Keratinocyte (primary cell): ENCODE data around the gene PCSK6. TPM values are rescaled to one million over a fixed set of nuclear protein-coding genes. Genes with fewer than 3 reads are reported as not detected.
A peak's percentile ranks its signal among the peaks of the same experiment; 100 is the strongest.

Experiments used
- DNase-seq: peaks from one replicate; pipeline ENCODE4 v3.0.0-alpha.2; 2011; ENCODE audit warnings: low read depth, missing footprints, low spot score
- FAIRE-seq: peaks from 2 replicates; lab custom pipeline; 2011; peaks lifted over from hg19 to GRCh38; lab: Jason Lieb, UNC
- H2AFZ ChIP-seq: 2 replicates; pipeline ENCODE4 v1.6.0; 2012; ENCODE audit warnings: low read length, control low read depth, inconsistent platforms; ENCODE audit not compliant: control insufficient read depth
- H3K27ac ChIP-seq: 2 replicates; pipeline ENCODE4 v1.5.1; 2011; ENCODE audit warnings: low read length; ENCODE audit not compliant: control insufficient read depth, insufficient read depth
- H3K27me3 ChIP-seq: 3 replicates; pipeline ENCODE4 v1.6.0; 2011; ENCODE audit warnings: low read length; ENCODE audit not compliant: control insufficient read depth, insufficient read depth; ENCODE audit errors: extremely low read depth
- H3K36me3 ChIP-seq, 2 experiments: 2 replicates in 1 of 2; 3 replicates in 1 of 2; pipeline ENCODE4 v1.5.1; 2011; ENCODE audit warnings: low read length in 2 of 2, mild to moderate bottlenecking in 1 of 2; ENCODE audit not compliant: control insufficient read depth in 2 of 2, insufficient read depth in 2 of 2; ENCODE audit errors: extremely low read depth in 1 of 2
- H3K4me1 ChIP-seq: 3 replicates; pipeline ENCODE4 v1.5.1; 2011; ENCODE audit warnings: low read length; ENCODE audit not compliant: control insufficient read depth, insufficient read depth; ENCODE audit errors: extremely low read depth
- H3K4me2 ChIP-seq: 3 replicates; pipeline ENCODE4 v1.6.0; 2011; ENCODE audit warnings: low read depth, low read length; ENCODE audit not compliant: control insufficient read depth, insufficient read depth; ENCODE audit errors: extremely low read depth
- H3K4me3 ChIP-seq, 3 experiments: fragments of 200-600 bp in 1 of 3; sonication (generic) in 1 of 3; 2 replicates in 2 of 3; 3 replicates in 1 of 3; pipeline ENCODE4 v1.5.1; 2011 to 2016; ENCODE audit warnings: low read length in 3 of 3, mild to moderate bottlenecking in 3 of 3, control low read depth in 2 of 3, inconsistent platforms in 1 of 3, low read depth in 1 of 3, mixed read lengths in 1 of 3, mixed run types in 1 of 3, moderate library complexity in 1 of 3; ENCODE audit not compliant: control insufficient read depth in 2 of 3, insufficient read depth in 2 of 3; ENCODE audit errors: extremely low read depth in 1 of 3
- H3K79me2 ChIP-seq: 2 replicates; pipeline ENCODE4 v1.6.0; 2012; ENCODE audit warnings: low read length; ENCODE audit not compliant: control insufficient read depth, insufficient read depth
- H3K9ac ChIP-seq: 3 replicates; pipeline ENCODE4 v1.6.0; 2011; ENCODE audit warnings: low read length; ENCODE audit not compliant: control insufficient read depth, insufficient read depth; ENCODE audit errors: extremely low read depth
- H3K9me1 ChIP-seq: 3 replicates; pipeline ENCODE4 v1.6.0; 2011; ENCODE audit warnings: low read length; ENCODE audit not compliant: control insufficient read depth, insufficient read depth; ENCODE audit errors: extremely low read depth
- H3K9me3 ChIP-seq: 2 replicates; pipeline ENCODE4 v1.5.1; 2012; ENCODE audit warnings: low read depth, low read length; ENCODE audit not compliant: control insufficient read depth
- H4K20me1 ChIP-seq: 3 replicates; pipeline ENCODE4 v1.6.0; 2011; ENCODE audit warnings: low read length; ENCODE audit not compliant: control insufficient read depth, insufficient read depth; ENCODE audit errors: extremely low read depth
- CTCF ChIP-seq, 3 experiments: IDR thresholded peaks in 1 of 3; conservative IDR thresholded peaks in 1 of 3; optimal IDR thresholded peaks in 1 of 3; 2 replicates in 2 of 3; 3 replicates in 1 of 3; pipeline versions ENCODE3 to v1.5.1; 2011; ENCODE audit warnings: low read length in 3 of 3, mild to moderate bottlenecking in 3 of 3, moderate library complexity in 2 of 3, control low read depth in 1 of 3, inconsistent platforms in 1 of 3; ENCODE audit not compliant: insufficient read depth in 2 of 3; ENCODE audit errors: extremely low read depth in 1 of 3
- EZH2 ChIP-seq: IDR thresholded peaks from one replicate; pipeline ENCODE4 v1.6.1; 2012; ENCODE audit warnings: inconsistent platforms, mild to moderate bottlenecking, low read length, moderate library complexity
- dilution Hi-C: fragments of 300-500 bp; cut with MboI; formaldehyde crosslinking; loops from one replicate; pipeline ENCODE4 v1.7.0; 2020; ENCODE audit warnings: low sequenced_read_pairs; ENCODE audit not compliant: extremely low pct_ligation_motif_present
- polyA plus RNA-seq, 5 experiments: library from polyadenylated mRNA; depleted of rRNA in 3 of 5; stranded (reverse) in 3 of 5; stranded (forward) in 1 of 5; unstranded in 1 of 5; fragments of >200 nt; gene quantifications; 1 replicate in 1 of 5; 2 replicates in 3 of 5; 3 replicates in 1 of 5; pipeline versions ENCODE4 v1.2.1 to v1.2.3, GENCODE V29; 2011 to 2012; ENCODE audit warnings: missing spikeins in 2 of 5, low read depth in 1 of 5, low replicate concordance in 1 of 5

PCSK6 gene
- polyA plus RNA-seq, 1 donor (not counting 4 experiments of a cell fraction or from before 2014, with no cell fraction given) = 3.1 TPM

GRCh38 chr15:101489237-101489598 is 289 bp downstream of the PCSK6 start:
- H3K9me1 ChIP-seq = no peaks in the 10 kb centered on the region
- H3K79me2 ChIP-seq = no peaks in the 10 kb centered on the region
- no peak overlapping the region for H2AFZ ChIP-seq
- dilution Hi-C loops = no loop called here
- FAIRE-seq (no peak), DNase-seq (no peak)
- no peak overlapping the region for H3K27ac ChIP-seq
- H3K27me3 ChIP-seq = no peaks in the 10 kb centered on the region
- no peaks in the 10 kb centered on the region for H4K20me1 ChIP-seq
- TF ChIP-seq CTCF (optimal IDR thresholded peaks at IDR 0.05 in 1 of 3, IDR thresholded peaks at IDR 0.05 in 1 of 3, conservative IDR thresholded peaks at IDR 0.05 in 1 of 3; ENCODE audit: extremely low read depth in 1 of 3, insufficient read depth in 2 of 3, low read length in 3 of 3) (peak in 1 of 3 experiments; percentile 45), EZH2 (no peak)
- H3K4me3 ChIP-seq = peak overlapping the region in 1 of 3 experiments; percentile 11
- H3K36me3 ChIP-seq = no peaks in the 10 kb centered on the region
- H3K9me3 ChIP-seq = no peaks in the 10 kb centered on the region
- H3K4me2 ChIP-seq = no peak overlapping the region
- no peaks in the 10 kb centered on the region for H3K4me1 ChIP-seq
- no peak overlapping the region for H3K9ac ChIP-seq

- Histone ChIP-seq H3K27me3 (no peaks in the 10 kb centered on the region), H4K20me1 (no peaks in the 10 kb centered on the region), H3K27ac (no peak overlapping the region), H3K4me1 (peaks cover 3% of the 10 kb centered on the region), H3K9ac (no peak overlapping the region), H3K9me3 (no peaks in the 10 kb centered on the region), H3K4me2 (peak overlapping the region; percentile 16), H3K9me1 (no peaks in the 10 kb centered on the region), H3K79me2 (no peaks in the 10 kb centered on the region), H3K36me3 (no peaks in the 10 kb centered on the region), H2AFZ (no peak overlapping the region), H3K4me3 (peak overlapping the region in 2 of 3 experiments; percentile 23 to 43)
- no peak for DNase-seq
- no peak for FAIRE-seq
- TF ChIP-seq CTCF (optimal IDR thresholded peaks at IDR 0.05 in 1 of 3, IDR thresholded peaks at IDR 0.05 in 1 of 3, conservative IDR thresholded peaks at IDR 0.05 in 1 of 3; ENCODE audit: extremely low read depth in 1 of 3, insufficient read depth in 2 of 3, low read length in 3 of 3) (no peak), EZH2 (peak; percentile 46)
- dilution Hi-C loops = no loop called here
Measured at GRCh38 chr15:101488300-101489164, 975 bp downstream of the PCSK6 start.
